CD4-positive, alpha-beta T cell (primary cell): Measurements from ENCODE around the gene MYZAP. TPM values are rescaled to one million over a fixed set of nuclear protein-coding genes. Genes with fewer than 3 reads are reported as not detected.

ENCODE experiments used
- ATAC-seq: fragments of 200-7000 bp; cut with Tn5 transposase; one replicate; pipeline ENCODE4 v1.10.0; 2022; ENCODE audit warnings: mild to moderate bottlenecking; ENCODE audit not compliant: poor library complexity
- CTCF ChIA-PET: fragments of 350-600 bp; sonication (Branson Sonifier 250); formaldehyde crosslinking; loops from one replicate; lab custom pipeline; 2021; ENCODE audit warnings: antibody characterized with exemption, inconsistent platforms; lab: Charles Lee
- POLR2A ChIA-PET: fragments of 350-600 bp; sonication (Branson Sonifier 250); formaldehyde crosslinking; loops from one replicate; lab custom pipeline; 2021; ENCODE audit warnings: antibody characterized with exemption, inconsistent platforms; lab: Charles Lee
- DNase-seq, 14 experiments: peaks; one replicate each; pipeline ENCODE4 v3.0.0-alpha.2; 2013 to 2020; ENCODE audit warnings: mixed read lengths in 2 of 14
- H3K27ac ChIP-seq, 2 donors: one replicate each; pipeline versions ENCODE4 v1.5.1 to v1.7.0; 2013; ENCODE audit warnings: low read length in 2 of 2, low read depth in 1 of 2, mild to moderate bottlenecking in 1 of 2
- H3K27me3 ChIP-seq, 2 experiments: 1 replicate in 1 of 2; 2 replicates in 1 of 2; pipeline versions ENCODE4 v1.6.1 to v1.7.0; 2013; ENCODE audit warnings: low read length in 2 of 2, control low read depth in 1 of 2, mild to moderate bottlenecking in 1 of 2, moderate library complexity in 1 of 2; ENCODE audit not compliant: insufficient read depth in 2 of 2, control insufficient read depth in 1 of 2
- H3K36me3 ChIP-seq: one replicate; pipeline ENCODE4 v1.6.1; 2013; ENCODE audit warnings: low read length, control low read depth; ENCODE audit not compliant: insufficient read depth
- H3K4me1 ChIP-seq: one replicate; pipeline ENCODE4 v1.6.1; 2013; ENCODE audit warnings: low read length, control low read depth; ENCODE audit not compliant: insufficient read depth
- H3K4me3 ChIP-seq: one replicate; pipeline ENCODE4 v1.5.1; 2013; ENCODE audit warnings: mild to moderate bottlenecking, low read length, moderate library complexity
- H3K9me3 ChIP-seq, 2 experiments: 1 replicate in 1 of 2; 2 replicates in 1 of 2; pipeline versions ENCODE4 v1.6.1 to v1.7.0; 2013; ENCODE audit warnings: low read length in 2 of 2, mild to moderate bottlenecking in 2 of 2, control low read depth in 1 of 2, moderate library complexity in 1 of 2; ENCODE audit not compliant: control insufficient read depth in 1 of 2, insufficient read depth in 1 of 2
- H3K27ac Mint-ChIP-seq: one replicate; pipeline ENCODE4 v1.8.0; 2020; ENCODE audit warnings: mixed read lengths
- H3K27me3 Mint-ChIP-seq: one replicate; pipeline ENCODE4 v1.8.0; 2021; ENCODE audit warnings: mixed read lengths
- H3K36me3 Mint-ChIP-seq: one replicate; pipeline ENCODE4 v1.8.0; 2021; ENCODE audit warnings: low read depth, mixed read lengths
- H3K4me1 Mint-ChIP-seq: one replicate; pipeline ENCODE4 v1.8.0; 2021; ENCODE audit warnings: low read depth, mixed read lengths
- H3K4me3 Mint-ChIP-seq: one replicate; pipeline ENCODE4 v1.8.0; 2020; ENCODE audit warnings: mild to moderate bottlenecking, mixed read lengths
- H3K9me3 Mint-ChIP-seq: one replicate; pipeline ENCODE4 v1.8.0; 2020; ENCODE audit warnings: mixed read lengths
- CTCF ChIP-seq: fragments of 200-600 bp; IDR thresholded peaks from one replicate; pipeline ENCODE4 v1.8.0; 2022; ENCODE audit warnings: antibody characterized with exemption, mild to moderate bottlenecking
- intact Hi-C, 2 experiments: fragments of 100-400 bp; cut with DNase I in 1 of 2; cut with micrococcal nuclease in 1 of 2; formaldehyde crosslinking; loops; one replicate each; pipeline versions ENCODE4 v1.15.1 to v1.9.0; 2023 to 2025; cut with DNase I, micrococcal nuclease
- total RNA-seq, 174 experiments: library from RNA in 2 of 174; stranded (reverse) in 2 of 174; gene quantifications; one replicate each; pipeline ENCODE4 v1.2.3 and lab custom pipeline; 2021 to 2026

The MYZAP gene
- total RNA-seq, 2 experiments from 2014 or later: 0.66 to 1.1 TPM

GRCh38 chr15:57696146-57696545, 104.4 kb downstream of the MYZAP start:
- Mint-ChIP-seq H3K27me3 (peaks cover 22% of the 10 kb centered on the region), H3K9me3 (no peaks in the 10 kb centered on the region), H3K4me1 (no peaks in the 10 kb centered on the region), H3K36me3 (no peaks in the 10 kb centered on the region), H3K27ac (no peak overlapping the region), H3K4me3 (no peak overlapping the region)
- ATAC-seq (no peak), DNase-seq (no peak)
- intact Hi-C loops: no loop called here
- Histone ChIP-seq H3K4me1 (no peaks in the 10 kb centered on the region), H3K27ac (no peak overlapping the region), H3K4me3 (no peak overlapping the region), H3K9me3 (no peaks in the 10 kb centered on the region), H3K36me3 (no peaks in the 10 kb centered on the region), H3K27me3 (no peaks in the 10 kb centered on the region)
- TF ChIP-seq CTCF: no peak
- ChIA-PET CTCF (no interaction called here), POLR2A (no interaction called here)

- Mint-ChIP-seq H3K4me1 (peaks cover 7% of the 10 kb centered on the region), H3K9me3 (no peaks in the 10 kb centered on the region), H3K36me3 (no peaks in the 10 kb centered on the region), H3K27ac (no peak overlapping the region), H3K27me3 (peaks cover 22% of the 10 kb centered on the region), H3K4me3 (no peak overlapping the region)
- intact Hi-C loops: no loop called here
- DNase-seq (no peak), ATAC-seq (no peak)
- Histone ChIP-seq H3K27me3 (no peaks in the 10 kb centered on the region), H3K36me3 (no peaks in the 10 kb centered on the region), H3K27ac (no peak overlapping the region), H3K4me3 (no peak overlapping the region), H3K9me3 (no peaks in the 10 kb centered on the region), H3K4me1 (no peaks in the 10 kb centered on the region)
- POLR2A ChIA-PET: no interaction called here
- CTCF ChIA-PET: interaction anchor here (1.0 kb wide), 1 partner anchor 9 kb away, joined by 3 read pairs; the partner anchor contains the start of gene POLR2M
- TF ChIP-seq CTCF: no peak
Measured at GRCh38 chr15:57697588-57697987, 105.9 kb downstream of the MYZAP start.

GRCh38 chr15:57698243-57698642, 106.5 kb downstream of the MYZAP start:
- no peaks in the 10 kb centered on the region for H3K36me3 ChIP-seq
- H3K27ac Mint-ChIP-seq: no peak overlapping the region
- intact Hi-C loops: no loop called here

More at GRCh38 chr15:57698243-57698642, 106.5 kb downstream of the MYZAP start:
- peaks cover 14% of the 10 kb centered on the region for H3K4me1 Mint-ChIP-seq
- H3K9me3 Mint-ChIP-seq: no peaks in the 10 kb centered on the region
- H3K27me3 ChIP-seq: no peaks in the 10 kb centered on the region
- H3K27me3 Mint-ChIP-seq: peaks cover 22% of the 10 kb centered on the region
- H3K4me1 ChIP-seq: peaks cover 6% of the 10 kb centered on the region
- no peak overlapping the region for H3K27ac ChIP-seq
- no peak for DNase-seq
- no peak for TF ChIP-seq CTCF
- no peak for ATAC-seq
- no peak overlapping the region for H3K4me3 ChIP-seq
- H3K4me3 Mint-ChIP-seq: no peak overlapping the region
- H3K36me3 Mint-ChIP-seq: no peaks in the 10 kb centered on the region
- ChIA-PET CTCF (no interaction called here), POLR2A (no interaction called here)
- no peaks in the 10 kb centered on the region for H3K9me3 ChIP-seq
